GM18499 (cell line): ENCODE data around the gene IDI2.

Experiments
- ATAC-seq: cut with Tn5 transposase; IDR thresholded peaks from one replicate; pipeline ENCODE4 v1.9.1; 2021; ENCODE audit warnings: moderate number of reproducible peaks; ENCODE audit not compliant: insufficient read depth, unreplicated experiment

IDI2 gene

GRCh38 chr10:986137-986825, 39.4 kb downstream of the IDI2 start:
- no peak for ATAC-seq

GRCh38 chr10:985361-985760, 40.3 kb downstream of the IDI2 start:
- ATAC-seq: no peak

DNA sequence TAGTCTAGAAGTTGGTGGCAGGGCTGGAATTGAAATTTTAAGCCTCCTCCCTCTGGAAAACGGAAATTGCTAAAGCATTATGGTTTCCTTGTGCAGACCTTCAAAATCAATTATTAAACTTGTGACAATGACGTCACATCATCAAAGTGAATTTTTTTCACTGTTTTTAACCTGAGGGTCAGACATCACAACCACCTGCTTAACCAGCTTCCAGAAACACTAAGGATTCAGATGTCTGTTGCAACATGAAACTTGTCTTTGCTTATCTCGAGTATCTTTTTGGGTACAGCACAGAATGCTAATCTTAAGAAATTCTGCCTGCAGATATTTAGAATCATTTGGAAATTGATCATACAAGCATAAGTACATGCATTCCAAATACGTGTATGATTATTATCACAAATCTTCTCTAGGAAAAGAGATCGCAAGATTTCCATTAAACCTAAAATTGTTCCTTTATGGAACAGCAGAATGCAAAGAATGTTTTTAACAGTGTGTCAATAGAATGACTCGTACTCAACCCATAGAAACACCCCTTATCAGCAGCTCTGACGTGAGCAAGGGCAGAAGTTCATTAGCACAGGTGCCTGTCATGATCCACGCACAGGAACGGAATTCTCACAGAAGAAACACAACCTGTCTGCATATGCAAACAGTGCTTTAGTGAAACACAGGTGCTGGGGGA, 41.5 kb downstream of the IDI2 start:
- ATAC-seq: no peak

DNA sequence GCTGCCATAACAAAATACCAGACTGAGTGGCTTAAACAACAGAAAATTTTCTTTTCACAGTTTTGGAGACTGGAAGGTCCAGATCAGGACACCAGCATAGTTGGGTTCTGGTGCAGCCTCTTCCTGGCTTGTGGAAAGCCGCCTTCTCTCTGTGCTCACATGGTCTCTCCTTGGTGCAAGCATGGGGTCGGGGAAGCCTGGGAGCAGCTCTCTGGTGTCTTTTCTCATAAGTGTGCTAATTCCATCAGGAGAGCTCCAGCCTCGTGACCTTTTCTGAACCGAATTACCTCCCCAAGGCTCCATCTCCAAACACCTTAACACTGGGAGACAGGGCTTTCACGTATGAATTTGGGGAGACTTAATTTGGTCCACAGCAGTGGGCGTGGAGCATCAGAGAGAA, 42.3 kb downstream of the IDI2 start:
- no peak for ATAC-seq

- no peak for ATAC-seq
Observed at GRCh38 chr10:980468-981093, 45.1 kb downstream of the IDI2 start.

DNA sequence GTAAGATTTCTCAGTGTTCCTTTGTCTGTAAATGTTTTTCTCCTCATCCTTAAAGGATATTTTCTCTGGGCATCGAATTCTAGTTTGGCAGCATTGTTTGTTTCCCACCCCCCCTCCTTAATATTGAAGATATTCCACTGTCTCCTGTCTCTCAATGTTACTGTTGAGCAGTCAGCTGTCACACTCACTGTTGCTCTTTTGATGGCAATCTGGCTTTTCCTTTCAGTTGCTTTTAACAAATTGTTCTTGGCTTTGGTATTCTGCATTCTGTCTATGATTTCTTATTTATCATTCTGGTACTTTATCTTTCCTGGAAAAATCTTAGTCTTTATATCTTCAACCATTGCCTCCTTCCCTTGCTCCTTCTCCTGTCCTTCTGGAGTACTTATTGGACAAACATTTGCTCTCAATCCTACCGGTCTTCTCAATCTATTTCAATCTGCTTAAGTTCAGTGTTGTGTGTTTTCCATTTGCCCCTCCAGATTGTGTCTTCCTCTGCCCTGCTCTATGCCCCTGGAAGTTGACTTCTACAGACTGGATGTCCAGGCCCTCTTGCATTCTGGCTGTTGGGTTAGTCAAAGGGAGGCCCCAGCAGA, 46.7 kb downstream of the IDI2 start:
- ATAC-seq: no peak

DNA sequence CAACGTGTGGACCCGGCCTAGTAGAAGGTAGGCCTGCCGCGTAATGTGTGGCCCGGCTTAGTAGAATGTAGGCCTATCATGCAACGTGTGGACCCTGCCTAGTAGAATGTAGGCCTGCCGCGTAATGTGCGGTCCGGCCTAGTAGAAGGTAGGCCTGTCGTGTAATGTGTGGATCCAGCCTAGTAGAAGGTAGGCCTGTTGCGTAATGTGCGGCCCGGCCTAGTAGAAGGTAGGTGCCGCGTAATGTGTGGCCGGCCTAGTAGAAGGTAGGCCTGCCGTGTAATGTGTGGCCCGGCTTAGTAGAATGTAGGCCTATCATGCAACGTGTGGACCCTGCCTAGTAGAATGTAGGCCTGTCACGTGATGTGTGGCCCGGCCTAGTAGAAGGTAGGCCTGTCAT, 49.3 kb downstream of the IDI2 start:
- no peak for ATAC-seq

- no peak for ATAC-seq
Observed at GRCh38 chr10:974785-975074, 50.9 kb downstream of the IDI2 start.

DNA sequence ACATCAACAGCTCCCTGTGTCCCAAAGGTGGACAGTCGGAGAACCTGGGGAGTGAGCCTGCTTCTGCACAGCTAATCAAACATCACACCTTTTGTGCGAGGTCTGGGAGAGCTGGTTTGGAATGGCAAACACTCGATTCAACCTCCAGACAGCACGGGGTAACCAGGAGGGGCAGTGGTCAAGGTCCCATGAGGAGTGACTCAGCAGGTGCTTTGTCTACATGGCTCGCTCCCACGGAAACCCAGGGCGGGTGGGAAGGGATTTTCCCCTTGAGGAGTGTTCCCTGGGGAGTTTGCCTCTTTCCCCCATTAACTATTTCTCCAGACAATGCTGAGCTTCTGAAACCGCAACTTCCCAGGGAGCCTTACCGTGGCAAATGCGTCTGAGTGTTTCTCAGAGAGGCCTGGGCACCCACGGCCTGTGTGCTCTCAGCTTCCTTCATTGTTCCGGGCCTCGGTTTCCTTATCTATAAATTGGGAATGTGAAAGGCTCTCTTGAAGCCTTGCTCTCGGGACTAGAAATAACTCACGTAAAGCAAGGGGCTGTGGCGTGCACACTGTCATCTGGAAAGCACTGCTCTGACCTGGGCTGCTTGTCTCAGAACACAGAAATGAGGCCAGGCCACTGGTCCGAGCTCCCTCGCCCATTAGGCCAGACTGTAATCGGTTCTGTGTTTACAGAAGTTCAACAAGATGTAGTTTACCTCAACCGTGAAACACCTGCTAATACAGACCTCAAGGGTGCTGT, 51.4 kb downstream of the IDI2 start:
- ATAC-seq: no peak

DNA sequence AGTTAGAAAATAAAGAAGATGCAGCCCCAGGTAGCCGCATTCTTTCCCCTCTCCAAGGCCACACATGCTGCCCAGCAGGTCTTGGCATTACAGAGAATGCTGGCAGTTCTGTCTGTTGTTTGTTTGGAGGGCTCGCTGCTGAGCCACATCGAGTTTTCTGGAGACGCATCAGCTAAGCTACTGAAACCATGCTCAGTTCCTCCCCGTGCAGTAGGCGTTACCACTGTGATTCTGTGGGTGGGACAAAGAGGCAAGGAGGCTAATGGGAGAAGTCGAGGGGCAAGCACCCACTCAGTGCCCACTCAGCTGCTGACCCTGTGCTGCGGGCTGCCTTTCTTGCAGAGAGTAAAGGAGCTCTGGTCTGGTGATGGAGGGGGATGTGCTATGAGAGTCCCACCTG, 52.9 kb downstream of the IDI2 start:
- ATAC-seq: no peak

DNA sequence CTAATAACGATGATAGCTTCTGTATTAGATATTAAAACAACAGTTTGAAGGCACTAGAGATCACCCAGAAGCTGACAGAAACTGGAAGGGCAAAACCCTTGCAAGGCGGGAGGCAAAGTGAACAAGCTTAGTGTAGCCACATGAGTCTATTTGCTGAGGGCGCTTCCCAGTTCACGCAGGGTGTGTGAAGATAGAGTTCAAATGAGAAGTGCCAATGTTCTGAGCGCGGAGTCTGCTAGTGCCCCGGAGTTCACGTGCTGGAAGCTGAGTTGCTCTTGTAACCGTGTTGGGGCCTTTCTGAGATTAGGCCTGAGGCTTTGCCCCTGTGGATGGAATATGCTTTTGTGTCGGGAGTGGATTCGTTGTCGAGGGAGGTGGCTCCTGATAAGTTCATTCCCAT, 54.0 kb downstream of the IDI2 start:
- no peak for ATAC-seq

GRCh38 chr10:971150-971542, 54.5 kb downstream of the IDI2 start:
- no peak for ATAC-seq

DNA sequence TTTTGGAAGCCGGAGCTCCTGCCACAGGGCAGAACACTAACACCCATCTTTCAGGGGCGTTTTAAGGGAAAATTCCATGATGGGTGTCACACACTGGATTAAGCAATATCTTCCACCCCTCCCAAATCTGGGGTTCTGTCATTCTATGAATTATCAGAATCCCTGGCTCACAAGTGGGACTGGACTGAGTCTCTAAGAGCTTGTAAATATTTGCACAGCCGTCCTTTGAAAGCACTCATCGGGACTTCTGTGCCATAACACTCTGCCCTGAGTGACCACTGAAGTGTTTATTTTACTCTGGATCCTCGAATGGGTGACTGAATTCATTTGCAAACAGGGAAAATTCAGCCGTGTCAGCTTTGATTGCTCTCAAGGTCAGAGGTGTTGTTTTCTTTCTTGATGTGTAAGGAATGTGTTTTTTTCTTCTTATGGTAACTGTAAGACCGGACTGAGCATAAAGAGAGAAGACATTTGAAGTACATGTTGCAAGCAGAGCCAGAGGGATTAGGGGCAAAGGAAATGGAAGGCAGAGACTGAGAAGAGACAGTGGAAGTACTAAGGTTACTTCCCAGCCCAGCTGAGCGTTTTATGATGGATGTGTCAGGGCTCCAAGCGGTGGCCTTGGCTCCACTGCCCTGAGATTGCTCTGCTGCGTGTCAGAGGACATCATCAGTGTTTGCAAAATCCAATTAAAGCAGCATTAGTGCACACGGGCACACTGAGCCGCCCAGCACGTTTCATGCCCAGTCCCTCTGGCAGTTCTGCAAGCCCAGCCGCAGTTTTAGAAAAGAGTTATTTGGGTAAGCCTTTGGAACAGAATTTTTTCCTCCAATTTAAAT, 55.1 kb downstream of the IDI2 start:
- no peak for ATAC-seq

DNA sequence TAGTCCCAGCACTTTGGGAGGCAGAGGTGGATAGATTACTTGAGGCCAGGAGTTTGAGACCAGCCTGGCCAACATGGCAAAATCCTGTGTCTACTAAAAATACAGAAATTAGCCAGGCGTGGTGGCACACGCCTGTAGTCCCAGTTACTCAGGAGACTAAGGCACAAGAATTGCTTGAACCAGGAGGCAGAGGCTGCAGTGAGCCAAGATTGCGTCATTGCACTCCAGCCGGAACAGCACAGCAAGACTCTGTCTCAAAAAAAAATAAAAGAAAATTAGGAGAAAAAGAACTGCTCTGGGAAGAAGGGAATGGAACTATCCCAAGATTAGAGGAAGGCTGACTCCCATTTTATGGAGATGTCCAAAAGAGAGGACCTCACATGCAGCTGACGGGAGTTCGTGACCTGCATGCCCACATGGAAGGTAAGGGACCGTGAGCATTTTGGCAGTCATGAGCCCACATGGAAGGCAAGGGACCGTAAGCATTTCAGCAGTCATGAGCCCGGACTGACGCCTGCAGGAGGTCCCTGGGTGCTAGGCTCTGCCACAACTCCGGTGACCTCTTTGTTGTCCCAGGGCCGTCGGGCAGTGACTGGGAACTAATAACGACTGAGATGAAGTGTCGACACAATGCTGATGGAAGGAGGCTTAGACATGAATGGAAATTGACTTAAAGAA, 56.0 kb downstream of the IDI2 start:
- ATAC-seq: no peak
